HG03457 (cell line): ENCODE results near the gene TOB1.
"Not testable (repeated sequence)": the region's sequence is repeated elsewhere in the genome, so short reads cannot be mapped to it uniquely, and the experiment has no call there.

Source experiments
- ATAC-seq: cut with Tn5 transposase; IDR thresholded peaks from one replicate; pipeline ENCODE4 v1.9.1; 2021; ENCODE audit warnings: moderate number of reproducible peaks; ENCODE audit not compliant: unreplicated experiment

Gene TOB1

DNA sequence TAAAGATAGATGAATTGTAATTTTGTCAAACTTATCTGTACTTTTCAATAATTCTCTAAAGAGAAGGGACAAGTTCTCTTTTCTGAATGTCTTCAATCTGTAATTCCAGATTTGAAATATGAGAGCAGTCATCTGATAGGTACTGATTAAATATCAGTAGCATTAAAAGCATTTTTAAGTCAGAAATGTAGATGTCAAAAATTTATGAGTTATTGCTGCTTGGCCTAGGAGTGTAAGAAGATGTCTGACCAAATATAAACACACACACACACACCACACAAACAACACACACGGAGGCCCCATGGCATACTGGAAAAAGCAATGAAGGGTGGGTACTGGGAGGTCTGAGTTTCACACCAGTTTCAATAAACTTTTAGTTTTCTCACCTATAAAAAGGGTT is 2.4 kb upstream of the TOB1 start:
- no peak for ATAC-seq

DNA sequence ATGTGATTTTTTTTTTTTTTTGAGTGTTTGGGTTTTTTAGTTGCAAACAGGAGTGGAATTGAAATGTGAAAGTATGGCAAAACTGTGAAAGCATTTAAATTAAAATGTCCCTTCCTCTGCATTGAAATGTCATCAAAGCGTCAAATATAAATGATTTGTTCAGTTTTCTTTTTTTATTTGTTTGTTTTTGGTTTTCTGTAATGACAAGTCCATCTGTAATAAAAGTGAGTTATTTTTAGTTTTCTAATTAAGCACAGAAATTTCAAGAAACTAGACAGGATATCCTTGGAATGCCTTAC is 1.9 kb upstream of the TOB1 start:
- ATAC-seq, result no peak

GRCh38 chr17:50867363-50868139 is 1.4 kb upstream of the TOB1 start:
- no peak for ATAC-seq

DNA sequence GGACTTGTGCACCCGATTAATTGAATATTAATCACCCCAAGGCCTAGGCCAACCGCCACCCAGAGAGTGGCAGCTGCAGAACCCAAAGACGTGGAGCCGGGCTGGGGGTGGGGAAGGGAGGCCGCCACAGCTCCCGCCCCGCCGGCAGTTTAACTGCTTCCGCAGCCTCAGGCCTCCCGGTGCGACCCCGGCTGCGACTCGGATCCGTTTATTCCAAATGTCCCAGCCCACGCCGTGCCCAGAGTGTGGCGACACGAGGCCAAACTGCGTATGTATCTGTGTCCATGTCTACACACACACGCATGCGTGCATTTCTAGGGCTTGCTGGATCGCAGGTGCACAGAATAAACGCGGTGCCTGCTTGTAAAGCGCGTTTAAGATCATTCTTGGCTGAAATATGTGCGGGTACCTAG is 802 bp upstream of the TOB1 start:
- ATAC-seq, result no peak

DNA sequence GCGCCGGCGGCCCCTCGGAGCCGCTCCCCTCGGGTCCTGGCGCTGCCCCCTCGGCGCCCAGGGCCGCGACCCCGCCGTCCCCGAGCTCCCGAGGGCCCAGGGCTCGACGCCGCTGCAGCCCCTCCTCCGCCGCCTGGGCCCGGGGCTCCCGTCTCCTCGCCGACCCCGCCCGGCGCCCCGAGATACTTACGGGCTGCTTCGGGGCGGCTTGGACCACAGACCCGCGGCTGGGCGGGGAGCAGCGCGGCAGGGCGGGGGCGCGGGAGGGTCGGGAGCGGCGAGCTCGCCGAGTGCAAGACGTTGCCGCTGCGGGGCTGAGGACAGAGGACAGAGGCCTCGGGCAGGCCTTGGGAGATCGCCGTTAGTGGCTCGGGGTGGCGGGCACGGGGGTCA is 290 bp downstream of the TOB1 start:
- peak; percentile 13 for ATAC-seq

- peak; percentile 11 for ATAC-seq
These were observed 890 bp downstream of the TOB1 start for GRCh38 chr17:50865060-50865867.

GRCh38 chr17:50864747-50865059 is 1.5 kb downstream of the TOB1 start:
- ATAC-seq, result no peak

DNA sequence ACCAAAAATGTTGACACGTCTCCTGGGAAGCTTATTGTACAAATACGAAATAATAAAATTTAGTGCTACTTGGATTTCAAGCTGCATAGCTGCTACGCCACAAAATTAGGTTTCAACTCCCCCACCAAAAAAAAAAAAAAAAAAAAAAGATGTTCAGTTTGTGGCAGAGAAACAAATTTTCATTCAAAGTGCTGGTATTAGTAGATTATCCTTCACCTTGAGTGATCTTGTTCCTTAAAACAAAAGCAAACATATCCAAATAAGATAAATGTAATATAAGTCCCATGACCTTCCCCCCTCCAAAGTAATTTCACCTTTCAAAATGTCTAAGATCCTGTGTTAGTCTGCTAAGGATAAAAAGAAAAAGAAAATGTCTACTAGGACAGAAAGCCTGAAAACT is 2.2 kb downstream of the TOB1 start:
- ATAC-seq, result no peak

DNA sequence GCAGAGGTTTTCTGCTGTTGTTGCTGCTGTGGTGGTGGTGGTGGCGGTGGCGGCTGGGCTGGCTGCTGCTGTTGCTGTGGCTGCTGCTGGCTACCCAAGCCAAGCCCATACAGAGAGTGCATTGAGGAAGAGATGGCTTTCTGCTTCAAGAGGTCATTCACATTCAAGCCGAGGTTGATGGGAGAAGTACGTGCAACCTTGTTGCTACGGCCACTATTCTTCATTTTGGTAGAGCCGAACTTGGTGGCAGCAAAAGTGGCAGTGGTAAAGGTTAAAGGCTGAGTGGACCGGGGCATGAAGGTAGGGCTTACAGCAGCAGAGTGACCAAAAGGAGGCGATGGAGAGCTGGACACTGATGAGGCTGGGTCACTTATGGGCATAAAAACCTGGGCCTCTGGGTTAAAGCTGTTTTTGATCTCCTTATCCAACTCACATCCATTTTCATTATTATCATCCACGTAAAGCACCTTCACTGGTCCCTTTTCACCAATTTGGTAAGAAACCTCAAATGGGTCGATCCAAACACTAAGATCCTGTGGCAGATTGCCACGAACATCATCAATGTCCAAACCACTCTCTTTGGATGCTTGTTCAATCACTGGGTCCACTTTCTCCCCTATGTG is 2.8 kb downstream of the TOB1 start:
- ATAC-seq, result no peak

- no peak for ATAC-seq
These were observed 4.2 kb downstream of the TOB1 start for GRCh38 chr17:50861822-50862528.

- no peak for ATAC-seq
These were observed 4.8 kb downstream of the TOB1 start for GRCh38 chr17:50861334-50861676.

- ATAC-seq, result not testable (repeated sequence)
These were observed 6.4 kb downstream of the TOB1 start for GRCh38 chr17:50859727-50860126.

- no peak for ATAC-seq
These were observed 7.5 kb downstream of the TOB1 start for GRCh38 chr17:50858486-50859225.

- ATAC-seq, result no peak
These were observed 9.7 kb downstream of the TOB1 start for GRCh38 chr17:50856431-50856830.

- no peak for ATAC-seq
These were observed 10.3 kb downstream of the TOB1 start for GRCh38 chr17:50855708-50856330.

GRCh38 chr17:50853781-50854180 is 12.4 kb downstream of the TOB1 start:
- no peak for ATAC-seq

- ATAC-seq, result no peak
These were observed 13.0 kb downstream of the TOB1 start for GRCh38 chr17:50853015-50853615.

DNA sequence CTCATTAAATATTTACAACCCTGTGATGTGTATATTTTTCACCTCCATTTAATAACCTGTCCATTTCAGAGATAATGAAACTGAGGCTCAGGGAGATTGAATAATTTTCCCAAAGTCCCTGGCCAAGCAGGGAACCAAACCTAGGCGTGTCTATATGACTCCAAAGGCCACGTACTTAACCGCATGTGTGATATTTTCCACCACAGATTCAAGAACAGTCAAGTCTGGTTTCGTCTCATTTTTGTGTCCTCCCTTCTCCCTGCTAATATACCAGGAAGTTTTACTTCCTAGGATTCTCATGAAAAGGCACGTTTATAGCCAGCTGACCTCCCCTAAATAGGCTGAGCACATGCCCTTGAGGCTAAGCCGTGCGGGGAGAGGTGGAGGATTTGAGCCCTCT is 15.5 kb downstream of the TOB1 start:
- ATAC-seq, result no peak

DNA sequence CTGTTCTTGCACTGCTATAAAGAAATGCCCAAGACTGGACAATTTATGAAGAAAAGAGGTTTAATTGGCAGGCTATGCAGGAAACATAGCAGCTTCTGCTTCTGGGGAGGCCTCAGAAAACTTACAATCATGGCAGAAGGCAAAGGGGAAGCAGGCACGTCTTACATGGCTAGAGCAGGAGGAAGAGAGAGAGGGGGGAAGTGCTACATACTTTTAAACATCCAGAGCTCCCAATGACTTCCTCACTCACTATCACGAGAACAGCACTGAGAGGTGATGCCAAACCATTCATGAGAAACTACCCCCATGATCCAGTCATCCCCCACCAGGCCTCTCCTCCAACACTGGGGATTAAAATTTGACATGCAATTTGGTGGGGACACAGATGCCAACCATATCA is 17.4 kb downstream of the TOB1 start:
- ATAC-seq, result no peak

DNA sequence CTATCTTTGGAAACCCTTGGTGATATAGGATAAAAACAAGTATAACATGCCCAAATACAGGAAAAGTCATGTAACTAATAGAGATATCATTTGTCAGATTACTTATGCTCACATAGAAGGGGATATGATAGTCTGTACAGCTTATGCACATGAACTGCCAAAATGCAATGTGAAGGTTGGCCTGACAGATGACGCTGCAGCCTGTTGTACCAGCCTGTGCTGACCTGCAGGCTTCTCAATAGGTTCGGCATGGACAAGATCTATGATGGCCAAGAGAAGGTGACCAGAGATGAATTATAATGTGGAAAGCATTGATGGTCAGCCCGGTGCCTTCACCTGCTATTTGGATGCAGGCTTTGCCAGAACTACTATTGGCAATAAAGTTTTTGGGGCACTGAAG is 18.1 kb downstream of the TOB1 start:
- ATAC-seq, result no peak
